Heart right ventricle (tissue), 16 donors: Measurements from ENCODE around the gene CRIP2. TPM values are rescaled to one million over a fixed set of nuclear protein-coding genes. Genes with fewer than 3 reads are reported as not detected.

Experiments
- ATAC-seq, 8 donors: fragments of 200-7000 bp; cut with Tn5 transposase; one replicate each; pipeline ENCODE4 v1.9.1; 2020; ENCODE audit warnings: mild to moderate bottlenecking in 8 of 8, moderate library complexity in 8 of 8, moderate number of reproducible peaks in 1 of 8
- DNase-seq, 2 donors: peaks; one replicate each; pipeline ENCODE4 v3.0.0-alpha.2; 2020
- H3K27ac ChIP-seq, 10 donors: fragments of 200-600 bp; sonication (generic) in 2 of 10; one replicate each; pipeline versions ENCODE4 v1.5.0 to v1.8.0; 2020 to 2022; ENCODE audit warnings: mild to moderate bottlenecking in 3 of 10
- H3K27me3 ChIP-seq, 7 donors: fragments of 200-600 bp; one replicate each; pipeline ENCODE4 v1.8.0; 2021 to 2022; ENCODE audit warnings: mild to moderate bottlenecking in 2 of 7
- H3K36me3 ChIP-seq, 9 donors: fragments of 200-600 bp; sonication (generic) in 1 of 9; one replicate each; pipeline versions ENCODE4 v1.5.0 to v1.8.0; 2020 to 2022; ENCODE audit warnings: mild to moderate bottlenecking in 2 of 9
- H3K4me1 ChIP-seq, 9 donors: fragments of 200-600 bp; sonication (generic) in 1 of 9; one replicate each; pipeline versions ENCODE4 v1.5.0 to v1.8.0; 2020 to 2022; ENCODE audit warnings: mild to moderate bottlenecking in 4 of 9
- H3K4me3 ChIP-seq, 10 donors: fragments of 200-600 bp; sonication (generic) in 2 of 10; one replicate each; pipeline versions ENCODE4 v1.5.0 to v1.8.0; 2020 to 2022; ENCODE audit warnings: mild to moderate bottlenecking in 7 of 10, moderate library complexity in 2 of 10
- H3K9me3 ChIP-seq, 11 donors: fragments of 200-600 bp in 10 of 11; sonication (generic) in 2 of 11; one replicate each; pipeline versions ENCODE4 v1.5.0 to v1.8.0; 2013 to 2022; ENCODE audit warnings: mild to moderate bottlenecking in 2 of 11, control low read depth in 1 of 11, moderate library complexity in 1 of 11
- CTCF ChIP-seq, 9 donors: fragments of 200-600 bp; sonication (generic) in 2 of 9; IDR thresholded peaks; one replicate each; pipeline versions ENCODE4 v1.5.0 to v1.8.0; 2021 to 2022; ENCODE audit warnings: antibody characterized with exemption in 9 of 9, mild to moderate bottlenecking in 5 of 9, moderate library complexity in 1 of 9
- WGBS, 2 donors: extraction: QIAGEN DNeasy Blood & Tissue Kit; methylation state at CpG; one replicate each; pipeline ENCODE4 v1.1.7; 2013; ENCODE audit warnings: inconsistent platforms in 1 of 2; 5-methylcytosine and 5-hydroxymethylcytosine counted together
- intact Hi-C, 10 donors: fragments of 100-400 bp; cut with DNase I; formaldehyde crosslinking; loops; one replicate each; pipeline versions ENCODE4 v1.11.1 to v1.14.2; 2022
- polyA plus RNA-seq, 2 donors: library from polyadenylated mRNA; stranded (reverse); fragments of 200-250 nt; gene quantifications; one replicate each; pipeline ENCODE4 v1.2.3, GENCODE V29; 2013
- total RNA-seq, 10 donors: library from RNA; stranded (reverse); fragmentation: NEBNext Ultra II Directional in 3 of 10; extraction: Animal tissue kit (Norgen Biotek cat#: 25700) in 3 of 10; gene quantifications; one replicate each; pipeline versions ENCODE4 v1.2.1 to v1.2.4, GENCODE V29; 2021 to 2023
- donor health status: Arrhythmogenic right ventricular cardiomyopathy.
- donor health status: ischemic (EF 13 %, LVEDD 7.1; RV severe dilation, severe dysfunction).
- donor health status: healthy with polysubstance abuse.
- donor health status: DM: no; HTN: yes; CAD: no.
- donor health status: DM: no; HTN: no; CAD: no.
- donor health status: ischemic (EF 25% LVEDD 6.9; RV normal size, moderate dysfunction).
- donor health status: ischemic (EF 25% LVEDD 5.7; RV mildly dilated, moderate dysfunction).
- donor health status: healthy.
- donor health status: DM: yes; HTN: yes; CAD: no.
- donor health status: Ischemic cardiomyopathy.
- donor health status: ischemic (EF 35%, LVEDD 5.7; RV mildly dilated, moderate dysfunction).
- donor health status: nonischemic (EF 11% LVEDD 7.7; RV severe dilation, severe dysfunction).
- donor health status: DM: yes; HTN: yes; CAD: no.
- donor health status: PGD.
- donor health status: ischemic (EF 29% LVEDD 5.4; RV normal size, mild dysfunction).
- donor health status: nonischemic (EF 23%, LVEDD 6.1; RV moderate dilation, normal function).

Gene CRIP2
- total and polyA plus RNA-seq, 12 donors: 731 to 1,223 (median 927) TPM

- DNase-seq (no peak), ATAC-seq (no peak)
- no peaks in the 10 kb centered on the region for H3K27me3 ChIP-seq
- no peak for TF ChIP-seq CTCF (IDR thresholded peaks at IDR 0.05)
- intact Hi-C loops: no loop called here
- peaks cover 7 to 45% (median 28%) of the 10 kb centered on the region in 9 donors for H3K4me1 ChIP-seq
- H3K4me3 ChIP-seq: no peak overlapping the region
- no peak overlapping the region for H3K27ac ChIP-seq
- WGBS, 2 donors: 96% methylated on average over 21 of the region's 21 CpGs
- peaks cover 0 to 19% (median 4%) of the 10 kb centered on the region in 11 donors for H3K9me3 ChIP-seq
- H3K36me3 ChIP-seq: peaks cover 0 to 28% (median 6%) of the 10 kb centered on the region in 9 donors
These were observed 48.0 kb upstream of the CRIP2 start for GRCh38 chr14:105426416-105427130.

GRCh38 chr14:105427412-105427811 is 47.2 kb upstream of the CRIP2 start:
- no peak overlapping the region for H3K27ac ChIP-seq
- intact Hi-C loops: no loop called here
- H3K4me1 ChIP-seq: peaks cover 0 to 36% (median 20%) of the 10 kb centered on the region in 9 donors
- H3K36me3 ChIP-seq: peaks cover 0 to 32% (median 6%) of the 10 kb centered on the region in 9 donors
- DNase-seq (no peak), ATAC-seq (no peak)
- H3K4me3 ChIP-seq: no peak overlapping the region
- WGBS, 2 donors: 97 to 98% methylated on average over 10 of the region's 10 CpGs
- H3K9me3 ChIP-seq: peaks cover 0 to 24% (median 4%) of the 10 kb centered on the region in 11 donors
- no peaks in the 10 kb centered on the region for H3K27me3 ChIP-seq
- no peak for TF ChIP-seq CTCF (IDR thresholded peaks at IDR 0.05)

GRCh38 chr14:105427936-105428485 is 46.6 kb upstream of the CRIP2 start:
- Histone ChIP-seq H3K9me3 (peaks cover 0 to 24% (median 4%) of the 10 kb centered on the region in 11 donors), H3K4me3 (no peak overlapping the region), H3K36me3 (peaks cover 0 to 32% (median 6%) of the 10 kb centered on the region in 9 donors), H3K27ac (no peak overlapping the region), H3K27me3 (no peaks in the 10 kb centered on the region), H3K4me1 (peaks cover 0 to 30% (median 14%) of the 10 kb centered on the region in 9 donors)
- 94% methylated on average over 9 of the region's 9 CpGs for WGBS, 2 donors
- intact Hi-C loops: no loop called here
- TF ChIP-seq CTCF (IDR thresholded peaks at IDR 0.05): no peak
- DNase-seq: no peak
- ATAC-seq: no peak

GRCh38 chr14:105430042-105430441 is 44.6 kb upstream of the CRIP2 start:
- Histone ChIP-seq H3K4me1 (peaks cover 0 to 24% (median 10%) of the 10 kb centered on the region in 9 donors), H3K27me3 (no peaks in the 10 kb centered on the region), H3K27ac (peak overlapping the region in 6 of 10 donors; percentile 2 to 52 (median 30)), H3K36me3 (peaks cover 0 to 25% (median 6%) of the 10 kb centered on the region in 9 donors), H3K4me3 (no peak overlapping the region), H3K9me3 (peaks cover 0 to 24% (median 4%) of the 10 kb centered on the region in 11 donors)
- no peak for TF ChIP-seq CTCF (IDR thresholded peaks at IDR 0.05)
- ATAC-seq: peak in 7 of 8 donors; percentile 31 to 67 (median 51)
- WGBS, 2 donors: 71 to 77% methylated on average over 6 of the region's 6 CpGs
- no peak for DNase-seq
- intact Hi-C loops: loop anchor here in 1 of 10 donors (10.0 kb wide), 1 partner anchor 55 kb away; no protein-coding TSS in a partner anchor
